ENCODE results near the gene PRCC.

DNA sequence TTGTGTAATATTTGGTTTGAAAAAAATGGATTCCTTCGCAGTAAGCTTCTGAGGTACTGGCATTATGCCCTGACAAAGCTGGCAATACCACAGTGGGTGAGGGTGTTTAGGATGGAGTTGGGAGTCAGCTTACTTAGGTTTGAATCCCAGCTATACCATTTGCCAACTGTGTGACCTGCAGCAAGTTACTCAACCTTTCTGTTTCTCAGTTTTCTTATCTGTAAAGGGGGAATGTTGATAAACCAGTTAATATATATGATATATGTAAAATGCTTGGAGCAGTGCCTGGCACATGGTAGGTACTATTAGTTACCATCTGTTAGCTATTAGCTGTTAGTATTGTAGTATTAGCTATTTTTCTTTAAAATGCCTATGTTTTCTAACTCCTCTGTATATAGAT lies 11.0 kb upstream of the PRCC start:
- TF ChIP-seq, protein P1, sequence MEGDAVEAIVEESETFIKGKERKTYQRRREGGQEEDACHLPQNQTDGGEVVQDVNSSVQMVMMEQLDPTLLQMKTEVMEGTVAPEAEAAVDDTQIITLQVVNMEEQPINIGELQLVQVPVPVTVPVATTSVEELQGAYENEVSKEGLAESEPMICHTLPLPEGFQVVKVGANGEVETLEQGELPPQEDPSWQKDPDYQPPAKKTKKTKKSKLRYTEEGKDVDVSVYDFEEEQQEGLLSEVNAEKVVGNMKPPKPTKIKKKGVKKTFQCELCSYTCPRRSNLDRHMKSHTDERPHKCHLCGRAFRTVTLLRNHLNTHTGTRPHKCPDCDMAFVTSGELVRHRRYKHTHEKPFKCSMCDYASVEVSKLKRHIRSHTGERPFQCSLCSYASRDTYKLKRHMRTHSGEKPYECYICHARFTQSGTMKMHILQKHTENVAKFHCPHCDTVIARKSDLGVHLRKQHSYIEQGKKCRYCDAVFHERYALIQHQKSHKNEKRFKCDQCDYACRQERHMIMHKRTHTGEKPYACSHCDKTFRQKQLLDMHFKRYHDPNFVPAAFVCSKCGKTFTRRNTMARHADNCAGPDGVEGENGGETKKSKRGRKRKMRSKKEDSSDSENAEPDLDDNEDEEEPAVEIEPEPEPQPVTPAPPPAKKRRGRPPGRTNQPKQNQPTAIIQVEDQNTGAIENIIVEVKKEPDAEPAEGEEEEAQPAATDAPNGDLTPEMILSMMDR (CRISPR knock-in tag; IDR thresholded peaks at IDR 0.05) = no peak
- no peak for TF ChIP-seq ZNF263 (CRISPR knock-in tag; IDR thresholded peaks at IDR 0.05)
- TF ChIP-seq TAF15 (IDR thresholded peaks at IDR 0.05; ENCODE audit: low read depth, low read length, poor library complexity, severe bottlenecking) = no peak
- no peak for TF ChIP-seq JUN (CRISPR knock-in tag; IDR thresholded peaks at IDR 0.05)
- TF ChIP-seq SMARCC2 (IDR thresholded peaks at IDR 0.05) = no peak
- TF ChIP-seq, protein P2, sequence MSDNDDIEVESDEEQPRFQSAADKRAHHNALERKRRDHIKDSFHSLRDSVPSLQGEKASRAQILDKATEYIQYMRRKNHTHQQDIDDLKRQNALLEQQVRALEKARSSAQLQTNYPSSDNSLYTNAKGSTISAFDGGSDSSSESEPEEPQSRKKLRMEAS (IDR thresholded peaks at IDR 0.05) = no peak
- TF ChIP-seq MLLT10 (CRISPR knock-in tag; IDR thresholded peaks at IDR 0.05) = no peak
- TF ChIP-seq, protein P3, sequence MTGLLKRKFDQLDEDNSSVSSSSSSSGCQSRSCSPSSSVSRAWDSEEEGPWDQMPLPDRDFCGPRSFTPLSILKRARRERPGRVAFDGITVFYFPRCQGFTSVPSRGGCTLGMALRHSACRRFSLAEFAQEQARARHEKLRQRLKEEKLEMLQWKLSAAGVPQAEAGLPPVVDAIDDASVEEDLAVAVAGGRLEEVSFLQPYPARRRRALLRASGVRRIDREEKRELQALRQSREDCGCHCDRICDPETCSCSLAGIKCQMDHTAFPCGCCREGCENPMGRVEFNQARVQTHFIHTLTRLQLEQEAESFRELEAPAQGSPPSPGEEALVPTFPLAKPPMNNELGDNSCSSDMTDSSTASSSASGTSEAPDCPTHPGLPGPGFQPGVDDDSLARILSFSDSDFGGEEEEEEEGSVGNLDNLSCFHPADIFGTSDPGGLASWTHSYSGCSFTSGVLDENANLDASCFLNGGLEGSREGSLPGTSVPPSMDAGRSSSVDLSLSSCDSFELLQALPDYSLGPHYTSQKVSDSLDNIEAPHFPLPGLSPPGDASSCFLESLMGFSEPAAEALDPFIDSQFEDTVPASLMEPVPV (CRISPR knock-in tag; IDR thresholded peaks at IDR 0.05) = no peak
- TF ChIP-seq, protein P4, sequence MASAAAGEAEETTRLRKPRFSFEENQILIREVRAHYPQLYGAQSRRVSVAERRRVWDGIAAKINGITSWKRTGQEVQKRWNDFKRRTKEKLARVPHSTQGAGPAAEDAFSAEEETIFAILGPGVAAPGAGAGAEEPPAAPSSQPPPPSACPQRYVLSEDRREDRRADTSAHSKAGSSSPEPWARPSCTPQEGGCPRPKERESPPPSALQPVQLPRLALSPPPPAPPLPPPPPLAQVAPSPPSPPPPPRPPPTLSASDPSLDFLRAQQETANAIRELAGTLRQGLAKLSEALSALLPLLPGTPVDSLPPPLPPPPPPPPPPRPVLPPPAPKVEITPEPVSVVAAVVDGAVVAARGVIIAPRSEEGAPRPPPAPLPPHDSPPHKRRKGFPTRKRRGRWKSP (CRISPR knock-in tag; IDR thresholded peaks at IDR 0.05) = no peak
